CD4-positive, alpha-beta T cell treated with Interferon alpha-2 for 1 hour (primary cell): Measurements from ENCODE around the gene CFAP141.
"Not testable (repeated sequence)": the region's sequence is repeated elsewhere in the genome, so short reads cannot be mapped to it uniquely, and the experiment has no call there.

Experiments
- DNase-seq, 2 donors: peaks; one replicate each; pipeline ENCODE4 v3.0.0-alpha.2; 2020 to 2022

CFAP141 gene

GRCh38 chr1:154207262-154207661, 1.1 kb upstream of the CFAP141 start:
- no peak for DNase-seq

DNA sequence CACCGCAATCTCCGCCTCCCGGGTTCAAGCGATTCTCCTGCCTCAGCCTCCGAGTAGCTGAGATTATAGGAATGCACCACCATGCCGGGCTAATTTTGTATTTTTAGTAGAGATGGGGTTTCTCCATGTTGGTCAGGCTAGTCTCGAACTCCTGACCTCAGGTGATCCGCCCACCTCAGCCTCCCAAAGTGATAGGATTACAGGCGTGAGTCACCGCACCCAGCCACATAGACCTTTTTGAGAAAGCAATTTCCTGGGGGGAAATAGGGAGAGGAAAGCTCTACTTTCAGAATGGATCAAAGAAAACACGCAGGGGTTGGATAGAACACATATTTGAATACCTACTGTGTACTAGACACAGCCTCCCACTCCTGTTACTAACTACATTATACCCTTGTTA, 355 bp downstream of the CFAP141 start:
- DNase-seq = not testable (repeated sequence)

- no peak for DNase-seq
These were observed 6.6 kb downstream of the CFAP141 start for GRCh38 chr1:154199563-154199879.

GRCh38 chr1:154198756-154199562, 7.2 kb downstream of the CFAP141 start:
- DNase-seq = peak; percentile 55 to 75

DNA sequence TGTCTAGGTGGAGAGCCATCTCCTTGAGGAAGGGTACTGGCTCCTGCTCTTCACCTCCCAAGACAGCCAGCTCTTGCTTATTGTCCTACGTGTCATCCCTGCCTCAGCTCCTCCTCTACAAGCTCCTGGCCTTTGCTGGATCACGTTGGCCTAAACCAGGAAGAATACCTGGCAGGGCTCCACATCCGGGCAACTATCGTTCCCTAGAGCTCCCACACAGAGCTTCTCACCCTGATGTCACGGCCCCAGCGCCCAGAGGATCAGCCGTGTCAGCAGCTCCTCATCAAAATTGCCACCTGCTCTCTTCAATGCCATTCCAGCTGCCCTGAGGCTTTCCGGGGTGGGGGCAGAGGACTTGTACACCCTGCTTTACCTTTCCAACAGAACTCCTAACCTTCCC, 12.3 kb downstream of the CFAP141 start:
- no peak for DNase-seq

- no peak for DNase-seq
These were observed 13.7 kb downstream of the CFAP141 start for GRCh38 chr1:154192476-154192875.

DNA sequence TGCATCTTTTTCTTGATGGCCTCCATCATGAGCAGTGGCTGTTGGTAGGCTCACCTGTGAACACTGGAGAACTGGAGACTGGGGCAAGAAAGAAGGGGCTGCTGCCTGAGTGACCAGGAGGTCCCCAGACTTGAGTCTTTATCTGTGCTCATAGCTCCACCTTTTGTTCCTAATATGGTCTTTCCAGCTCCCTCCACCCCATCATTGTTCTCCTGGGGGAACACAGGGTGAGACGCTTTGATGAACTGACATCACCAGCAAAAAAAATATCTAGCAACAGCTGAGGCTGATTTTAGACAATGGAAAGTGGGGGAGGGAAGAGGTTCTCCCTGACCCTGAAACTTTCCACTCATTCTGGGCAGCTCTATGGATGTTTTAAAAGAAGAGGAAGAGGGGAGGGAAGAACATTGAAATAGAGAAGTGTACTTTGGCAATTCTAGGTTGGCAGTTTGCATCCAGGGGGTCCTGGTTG, 14.1 kb downstream of the CFAP141 start, which contains the start of gene TPM3:
TPM3 (minus strand) TSS at position 111 of the 472 bp plus-strand sequence; CDS start at position 29, 82 bp downstream.
- DNase-seq = no peak

DNA sequence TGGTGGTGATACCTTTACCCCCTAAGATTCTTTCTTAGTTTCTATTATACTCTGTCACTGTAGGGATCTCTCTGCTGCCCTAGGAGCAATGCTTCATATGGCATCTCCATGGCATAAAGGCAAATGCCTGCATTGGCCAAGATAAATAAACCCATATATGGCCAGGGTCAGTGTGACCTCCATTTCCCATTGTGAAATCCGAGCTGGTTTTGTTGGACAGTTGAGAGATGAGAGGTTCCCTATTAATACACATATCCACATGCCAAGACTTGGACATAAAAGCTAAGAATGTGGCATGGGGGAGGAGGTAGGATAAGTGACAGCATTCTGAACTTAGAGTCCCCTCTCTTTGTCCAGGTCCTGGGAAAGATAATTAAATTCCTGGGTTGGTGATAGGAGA, 15.6 kb downstream of the CFAP141 start:
- no peak for DNase-seq

- DNase-seq = no peak
These were observed 19.2 kb downstream of the CFAP141 start for GRCh38 chr1:154186852-154187501.

DNA sequence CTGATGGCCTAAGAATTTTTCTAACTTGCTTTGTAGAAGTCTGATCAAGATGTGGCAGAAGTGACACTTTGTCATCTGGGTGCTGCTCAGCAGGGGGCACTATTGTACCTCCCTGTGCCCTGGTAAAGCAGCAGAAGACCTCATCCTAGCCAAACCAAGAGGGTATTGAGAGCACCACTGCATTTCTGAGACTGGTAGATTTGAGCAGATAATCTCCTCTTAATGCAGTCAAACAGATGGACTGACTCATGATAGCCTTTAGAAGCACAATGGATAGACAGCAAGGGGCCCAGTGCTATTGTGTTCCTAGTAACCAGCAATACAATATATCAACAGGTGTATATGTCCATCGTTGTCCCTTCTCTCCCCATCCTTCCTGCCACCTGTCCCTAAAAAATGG, 20.0 kb downstream of the CFAP141 start:
- peak; percentile 62 to 78 for DNase-seq

GRCh38 chr1:154183046-154183915, 22.9 kb downstream of the CFAP141 start:
- peak; percentile 92 to 93 for DNase-seq

- DNase-seq = peak; percentile 80 to 84
These were observed 23.6 kb downstream of the CFAP141 start for GRCh38 chr1:154182344-154183045.

GRCh38 chr1:154181944-154182343, 24.2 kb downstream of the CFAP141 start:
- no peak for DNase-seq

DNA sequence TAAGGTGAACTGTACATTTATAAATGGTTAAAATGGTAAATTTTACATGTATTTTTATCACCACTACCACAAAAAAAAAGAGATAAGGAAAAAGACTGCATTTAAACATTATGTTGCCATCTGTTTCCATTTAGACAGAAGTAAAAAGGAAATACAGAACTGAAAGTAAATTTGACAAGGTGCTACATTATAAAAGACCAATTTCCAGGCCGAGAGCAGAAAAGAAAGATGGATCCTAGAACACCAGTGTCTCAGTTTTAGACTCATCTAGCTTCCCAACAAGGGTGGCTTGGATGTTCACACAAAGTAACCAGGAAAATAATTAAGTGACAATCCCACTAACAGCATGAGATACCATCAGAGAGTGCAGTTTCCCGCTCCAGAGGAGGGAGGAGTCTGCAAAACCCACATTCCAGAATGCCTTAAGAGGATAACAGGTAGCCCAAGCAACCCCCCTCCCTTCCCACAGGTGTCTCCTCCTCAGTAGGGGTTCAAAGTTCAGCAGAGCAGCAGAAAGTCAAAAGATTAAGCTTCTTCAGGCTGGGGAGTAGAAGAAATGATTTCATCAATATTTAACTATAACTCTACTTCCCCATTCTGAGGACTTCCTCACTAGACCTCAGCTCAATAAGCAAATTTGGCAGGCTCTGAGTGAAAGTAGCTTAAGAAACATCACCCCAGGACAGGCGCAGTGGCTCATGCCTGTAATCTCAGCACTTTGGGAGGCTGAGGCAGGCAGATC, 26.0 kb downstream of the CFAP141 start:
- peak; percentile 26 to 44 for DNase-seq

DNA sequence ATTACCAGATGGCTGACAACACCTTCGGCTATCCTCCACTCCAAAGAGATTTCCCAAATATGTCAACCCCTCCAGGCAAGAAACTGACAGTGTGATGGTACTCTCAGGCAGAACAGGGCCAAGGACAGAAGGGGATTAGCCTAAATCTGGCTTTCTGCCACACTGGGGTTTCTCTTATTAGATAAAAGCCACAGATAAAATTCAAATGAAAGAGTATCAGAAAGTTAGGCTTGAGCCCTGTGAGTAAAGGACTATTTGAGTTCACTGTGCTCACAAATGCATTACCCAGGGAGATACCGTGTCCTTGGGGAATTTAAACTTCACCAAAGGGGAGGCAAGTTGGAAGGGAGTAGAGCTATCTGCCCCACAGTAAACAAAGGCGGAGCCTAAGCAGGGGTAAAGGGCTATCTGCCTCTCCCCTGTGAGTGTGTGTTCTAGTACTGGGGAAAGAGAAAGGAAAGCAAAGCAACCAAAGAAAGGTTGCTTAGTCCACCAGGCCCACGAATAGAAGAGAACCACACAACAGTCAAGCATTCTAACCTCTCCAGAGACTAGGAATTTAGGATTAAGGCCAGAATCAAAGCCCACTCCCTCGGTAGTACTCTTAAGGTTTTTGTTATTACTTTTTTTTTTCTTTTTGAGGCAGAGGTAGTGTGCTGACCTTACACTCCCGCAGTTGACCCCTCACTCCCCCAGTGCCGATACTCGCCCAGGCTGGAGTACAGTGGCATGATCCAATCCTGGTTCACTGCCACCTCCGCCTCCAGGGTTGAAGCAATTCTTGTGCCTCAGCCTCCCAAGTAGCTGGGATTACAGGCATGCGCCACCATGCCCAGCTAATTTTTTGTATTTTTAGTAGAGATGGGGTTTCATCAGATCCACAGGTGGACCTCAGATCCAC, 27.0 kb downstream of the CFAP141 start:
- peak in 1 of 2 donors; percentile 37 for DNase-seq

DNA sequence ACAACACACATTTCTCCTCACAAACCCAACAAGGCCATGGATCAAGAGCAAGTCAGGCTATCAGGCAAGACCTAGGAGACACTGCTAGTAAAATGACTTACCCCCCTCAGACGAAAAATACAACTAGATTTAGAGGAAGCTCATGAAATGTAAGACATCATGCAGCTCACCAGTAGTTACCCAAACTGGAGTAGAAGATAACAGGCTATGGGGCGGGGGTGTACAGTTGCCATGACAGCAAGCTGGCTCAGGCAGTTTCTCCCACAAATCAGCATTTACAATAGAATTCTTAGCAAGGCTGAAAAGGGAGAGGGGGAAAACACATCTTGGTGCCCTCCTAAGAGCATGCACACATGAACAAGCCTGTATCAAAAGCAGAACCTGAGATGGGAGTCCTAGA, 28.1 kb downstream of the CFAP141 start:
- DNase-seq = peak in 1 of 2 donors; percentile 21

- no peak for DNase-seq
These were observed 29.8 kb downstream of the CFAP141 start for GRCh38 chr1:154176337-154176736.

DNA sequence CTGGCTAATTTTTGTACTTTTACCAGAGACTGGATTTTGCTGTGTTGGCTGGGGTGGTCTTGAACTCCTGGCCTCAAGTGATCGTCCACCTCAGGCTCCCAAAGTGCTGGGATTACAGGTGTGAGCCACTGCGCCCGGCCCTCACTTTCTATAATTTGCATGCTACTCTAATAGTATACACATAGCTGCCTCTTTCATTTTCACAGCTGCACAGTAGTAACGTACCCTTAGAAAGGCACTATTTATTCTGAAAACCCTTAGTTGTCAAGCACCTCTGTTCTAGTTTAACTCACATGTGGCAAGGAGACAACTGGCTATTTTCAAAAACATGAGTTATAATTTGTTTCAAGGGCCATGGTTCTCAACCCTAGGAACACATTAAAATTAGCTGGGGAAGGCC, 31.5 kb downstream of the CFAP141 start:
- no peak for DNase-seq

GRCh38 chr1:154171880-154172279, 34.3 kb downstream of the CFAP141 start:
- DNase-seq = no peak

DNA sequence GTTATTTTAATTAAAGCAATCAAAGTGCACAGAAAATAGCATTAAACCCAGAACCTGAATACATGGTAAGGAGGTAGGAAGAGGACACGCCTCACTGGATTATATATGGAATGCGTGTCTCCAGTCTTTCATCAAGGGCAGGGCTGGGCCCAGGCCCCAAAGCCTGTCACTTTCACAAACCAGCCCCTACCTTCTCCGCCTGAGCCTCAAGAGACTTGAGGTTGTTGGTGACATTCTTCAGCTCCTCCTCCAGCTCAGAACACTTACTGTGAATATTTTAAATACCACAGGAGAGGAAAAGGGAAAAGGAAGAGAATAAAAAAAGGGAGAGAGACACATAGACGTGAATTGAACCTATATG, 34.9 kb downstream of the CFAP141 start:
- DNase-seq = no peak
